Measurements from ENCODE around the gene PRR11.

DNA sequence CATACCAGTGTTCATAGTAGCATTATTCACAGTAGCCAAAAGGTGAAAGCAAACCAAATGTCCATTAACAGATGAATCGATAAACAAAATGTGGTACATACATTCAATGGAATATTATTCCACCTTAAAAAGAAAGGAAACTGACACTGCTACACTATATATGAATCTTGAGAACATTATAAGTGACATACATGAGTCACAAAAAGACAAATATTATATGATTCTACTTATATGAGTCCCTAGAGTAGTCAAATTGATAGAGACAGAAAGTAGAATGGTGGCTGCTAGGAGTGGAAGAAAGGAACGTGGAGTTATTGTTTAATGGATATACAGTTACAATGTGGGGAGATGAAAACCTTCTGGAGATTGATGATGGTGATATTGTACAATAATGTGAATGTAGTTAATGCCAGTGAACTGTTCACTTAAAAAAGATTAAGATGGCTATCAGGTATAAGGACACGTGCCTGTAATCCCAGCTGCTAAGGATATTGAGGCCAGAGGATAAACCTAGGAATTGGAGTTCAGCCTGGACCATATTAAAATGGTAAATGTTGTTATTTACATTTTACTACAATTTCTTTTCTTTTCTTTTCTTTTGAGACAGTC is 28.6 kb upstream of the PRR11 start:
- TF ChIP-seq, protein P1, sequence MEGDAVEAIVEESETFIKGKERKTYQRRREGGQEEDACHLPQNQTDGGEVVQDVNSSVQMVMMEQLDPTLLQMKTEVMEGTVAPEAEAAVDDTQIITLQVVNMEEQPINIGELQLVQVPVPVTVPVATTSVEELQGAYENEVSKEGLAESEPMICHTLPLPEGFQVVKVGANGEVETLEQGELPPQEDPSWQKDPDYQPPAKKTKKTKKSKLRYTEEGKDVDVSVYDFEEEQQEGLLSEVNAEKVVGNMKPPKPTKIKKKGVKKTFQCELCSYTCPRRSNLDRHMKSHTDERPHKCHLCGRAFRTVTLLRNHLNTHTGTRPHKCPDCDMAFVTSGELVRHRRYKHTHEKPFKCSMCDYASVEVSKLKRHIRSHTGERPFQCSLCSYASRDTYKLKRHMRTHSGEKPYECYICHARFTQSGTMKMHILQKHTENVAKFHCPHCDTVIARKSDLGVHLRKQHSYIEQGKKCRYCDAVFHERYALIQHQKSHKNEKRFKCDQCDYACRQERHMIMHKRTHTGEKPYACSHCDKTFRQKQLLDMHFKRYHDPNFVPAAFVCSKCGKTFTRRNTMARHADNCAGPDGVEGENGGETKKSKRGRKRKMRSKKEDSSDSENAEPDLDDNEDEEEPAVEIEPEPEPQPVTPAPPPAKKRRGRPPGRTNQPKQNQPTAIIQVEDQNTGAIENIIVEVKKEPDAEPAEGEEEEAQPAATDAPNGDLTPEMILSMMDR (IDR thresholded peaks at IDR 0.05): no peak
- TF ChIP-seq POLR2A (IDR thresholded peaks at IDR 0.05): no peak
